Measurements from ENCODE around the gene PAIP1. TPM values are rescaled to one million over a fixed set of nuclear protein-coding genes. Genes with fewer than 3 reads are reported as not detected.

PAIP1 gene
- total RNA-seq, 4 donors from 2014 or later: 55.5 to 73.5 (median 65.2) TPM

DNA sequence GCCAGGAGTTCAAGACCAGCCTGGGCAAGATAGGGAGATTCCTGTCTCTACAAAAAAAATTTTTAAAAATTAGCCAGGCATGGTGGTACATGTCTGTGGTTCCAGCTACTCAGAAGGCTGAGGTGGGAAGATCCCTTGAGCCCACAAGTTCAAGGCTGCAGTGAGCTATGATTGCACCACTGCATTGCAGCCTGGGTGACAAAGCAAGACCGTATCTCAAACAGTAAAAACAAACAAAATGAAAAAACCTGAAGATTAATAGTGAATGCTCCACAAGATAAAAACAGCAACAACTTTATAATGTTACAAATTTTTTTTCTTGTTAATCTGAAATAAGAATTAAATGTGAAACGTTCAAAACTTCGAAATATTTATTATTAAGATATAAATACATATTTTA lies 70.5 kb downstream of the PAIP1 start:
- 94 to 96% methylated on average over 3 of the region's 3 CpGs for WGBS, 2 donors
- Histone ChIP-seq H3K27ac (no peak overlapping the region), H3K4me1 (peaks cover 0 to 27% (median 17%) of the 10 kb centered on the region in 4 donors), H3K27me3 (no peaks in the 10 kb centered on the region), H3K9me3 (no peaks in the 10 kb centered on the region), H3K36me3 (peaks cover 0 to 4% (median 0%) of the 10 kb centered on the region in 3 donors), H3K4me3 (no peak overlapping the region)
- DNase-seq (ENCODE audit: low spot score in 2 of 2): no peak
- TF ChIP-seq EP300 (IDR thresholded peaks at IDR 0.05): no peak
- TF ChIP-seq, protein P1, sequence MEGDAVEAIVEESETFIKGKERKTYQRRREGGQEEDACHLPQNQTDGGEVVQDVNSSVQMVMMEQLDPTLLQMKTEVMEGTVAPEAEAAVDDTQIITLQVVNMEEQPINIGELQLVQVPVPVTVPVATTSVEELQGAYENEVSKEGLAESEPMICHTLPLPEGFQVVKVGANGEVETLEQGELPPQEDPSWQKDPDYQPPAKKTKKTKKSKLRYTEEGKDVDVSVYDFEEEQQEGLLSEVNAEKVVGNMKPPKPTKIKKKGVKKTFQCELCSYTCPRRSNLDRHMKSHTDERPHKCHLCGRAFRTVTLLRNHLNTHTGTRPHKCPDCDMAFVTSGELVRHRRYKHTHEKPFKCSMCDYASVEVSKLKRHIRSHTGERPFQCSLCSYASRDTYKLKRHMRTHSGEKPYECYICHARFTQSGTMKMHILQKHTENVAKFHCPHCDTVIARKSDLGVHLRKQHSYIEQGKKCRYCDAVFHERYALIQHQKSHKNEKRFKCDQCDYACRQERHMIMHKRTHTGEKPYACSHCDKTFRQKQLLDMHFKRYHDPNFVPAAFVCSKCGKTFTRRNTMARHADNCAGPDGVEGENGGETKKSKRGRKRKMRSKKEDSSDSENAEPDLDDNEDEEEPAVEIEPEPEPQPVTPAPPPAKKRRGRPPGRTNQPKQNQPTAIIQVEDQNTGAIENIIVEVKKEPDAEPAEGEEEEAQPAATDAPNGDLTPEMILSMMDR (IDR thresholded peaks at IDR 0.05): no peak
- TF ChIP-seq POLR2A (IDR thresholded peaks at IDR 0.05): no peak

DNA sequence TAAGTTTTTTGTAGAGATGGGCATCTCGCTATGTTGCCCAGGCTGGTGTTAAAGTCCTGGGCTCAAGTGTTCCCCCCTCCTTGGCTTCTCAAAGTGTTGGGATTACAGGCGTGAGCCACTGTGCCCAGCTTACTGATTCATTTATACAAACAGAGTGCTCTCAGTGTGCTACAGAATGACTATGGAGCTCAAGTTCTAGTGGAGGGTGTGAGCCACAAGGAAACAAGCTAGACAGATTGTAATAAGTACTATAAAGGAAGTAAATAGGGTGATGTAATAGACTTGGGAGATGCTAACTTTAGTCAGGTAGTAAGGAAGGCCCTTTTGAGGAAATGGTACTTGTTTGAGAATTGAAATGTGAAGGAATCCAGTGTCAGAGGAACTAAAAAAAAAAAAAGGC lies 71.5 kb downstream of the PAIP1 start:
- no peak for DNase-seq (ENCODE audit: low spot score in 2 of 2)
- Histone ChIP-seq H3K4me3 (no peak overlapping the region), H3K4me1 (peaks cover 0 to 27% (median 17%) of the 10 kb centered on the region in 4 donors), H3K27ac (peak overlapping the region in 1 of 4 donors; percentile 99), H3K27me3 (no peaks in the 10 kb centered on the region), H3K9me3 (no peaks in the 10 kb centered on the region), H3K36me3 (peaks cover 0 to 4% (median 0%) of the 10 kb centered on the region in 3 donors)
- 89 to 97% methylated on average over 1 to 2 of the region's 2 CpGs for WGBS, 2 donors
- TF ChIP-seq EP300 (IDR thresholded peaks at IDR 0.05) (no peak), POLR2A (IDR thresholded peaks at IDR 0.05) (no peak)
- TF ChIP-seq, protein P1 (IDR thresholded peaks at IDR 0.05): no peak

DNA sequence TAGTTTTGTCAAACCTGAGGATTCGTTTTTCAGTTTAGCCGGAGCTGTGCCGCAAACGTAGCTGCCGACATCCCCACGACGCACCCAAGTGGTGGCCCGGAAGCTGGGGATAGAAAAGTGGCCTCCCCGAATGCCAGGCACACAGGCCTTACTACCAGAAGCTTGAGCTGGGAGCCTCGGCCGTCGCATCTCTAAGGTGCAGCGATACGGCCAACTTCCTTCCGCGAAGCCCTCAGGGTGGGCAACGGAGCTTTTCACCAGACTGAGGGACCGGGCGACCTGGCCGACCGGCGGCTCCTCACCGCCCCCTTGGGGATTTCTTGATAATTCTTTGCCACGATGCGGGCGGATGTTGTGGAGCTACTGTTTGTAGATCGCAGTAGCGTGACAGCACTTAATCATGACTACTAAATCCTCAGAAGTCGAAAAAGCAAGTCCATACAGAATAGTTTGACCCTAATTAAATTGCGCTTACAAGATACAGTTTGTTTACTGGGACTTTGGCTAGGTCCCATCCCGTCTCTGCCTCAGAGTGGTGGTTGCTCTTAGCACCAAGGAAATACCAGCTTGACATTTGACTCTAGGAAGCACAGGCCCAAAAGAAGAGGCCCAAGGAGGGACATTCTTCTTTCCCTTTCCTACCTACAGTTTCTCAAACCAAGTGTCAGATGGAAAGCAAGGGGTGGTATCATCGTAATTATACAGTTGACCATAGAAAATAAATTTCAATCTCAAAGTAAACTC lies 72.6 kb downstream of the PAIP1 start:
- 3 to 4% methylated on average over 28 to 32 of the region's 32 CpGs for WGBS, 2 donors
- H3K27ac ChIP-seq: peak overlapping the region; percentile 93 to 99 (median 98)
- TF ChIP-seq POLR2A (IDR thresholded peaks at IDR 0.05): peak in 1 of 2 donors; percentile 19
- TF ChIP-seq, protein P1 (IDR thresholded peaks at IDR 0.05): peak; percentile 65 to 81 (median 74)
- peak; percentile 0 to 43 for TF ChIP-seq EP300 (IDR thresholded peaks at IDR 0.05)
- peaks cover 0 to 27% (median 17%) of the 10 kb centered on the region in 4 donors for H3K4me1 ChIP-seq
- H3K9me3 ChIP-seq: no peaks in the 10 kb centered on the region
- H3K36me3 ChIP-seq: no peaks in the 10 kb centered on the region
- H3K4me3 ChIP-seq: peak overlapping the region; percentile 72 to 97 (median 92)
- DNase-seq (ENCODE audit: low spot score in 2 of 2): peak; percentile 44 to 66
- H3K27me3 ChIP-seq: no peaks in the 10 kb centered on the region

DNA sequence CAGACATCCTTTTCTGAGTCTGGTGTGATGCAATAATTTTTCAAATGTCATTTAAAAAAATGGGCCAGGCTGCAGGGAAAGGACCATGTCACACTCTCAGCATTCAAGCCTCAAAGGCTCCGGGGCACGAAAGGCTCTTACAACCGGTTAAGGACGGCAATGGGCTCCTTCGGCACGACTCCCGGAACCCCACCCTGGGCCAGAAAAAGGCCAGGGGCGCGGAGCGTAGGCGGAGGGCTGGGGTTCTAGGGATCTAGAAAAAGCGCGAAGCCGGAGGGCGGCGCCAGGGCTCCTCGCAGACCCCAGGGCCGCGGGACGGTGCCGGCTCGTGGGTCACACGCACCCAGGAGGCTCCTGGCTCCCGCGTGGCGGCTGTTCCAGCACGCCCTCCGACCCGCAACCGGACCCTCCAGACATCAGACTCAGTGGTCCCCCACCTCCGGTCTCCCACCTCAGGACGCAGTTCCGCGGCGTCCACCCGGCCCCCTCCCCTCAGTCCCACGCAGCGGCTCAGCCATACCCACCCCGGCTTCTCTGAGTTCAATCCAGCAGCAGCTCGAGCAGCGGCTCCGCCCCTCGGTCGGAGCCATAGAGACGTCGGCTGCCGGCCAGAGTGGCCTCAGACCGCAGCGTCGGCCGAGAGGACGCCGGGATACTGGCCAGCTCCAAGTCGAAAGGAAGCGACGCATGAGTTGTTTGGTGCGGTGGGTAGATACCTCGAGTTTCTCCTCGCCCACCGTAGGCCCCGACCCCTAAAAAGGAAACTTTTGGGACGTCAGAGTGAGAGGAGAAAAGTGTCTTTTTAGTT lies 73.4 kb downstream of the PAIP1 start, which contains the start of gene TMEM267:
TSS of gene TMEM267 (minus strand) at position 568 of the 808 bp plus-strand sequence. CDS start 29,896 bp downstream, outside the sequence.
- 0% methylated on average over 49 to 54 of the region's 62 CpGs for WGBS, 2 donors
- Histone ChIP-seq H3K27ac (peak within 1 kb of the TSS; percentile 93 to 99 (median 98)), H3K27me3 (no peaks in the 10 kb centered on the region), H3K4me1 (peaks cover 0 to 27% (median 17%) of the 10 kb centered on the region in 4 donors), H3K9me3 (no peaks in the 10 kb centered on the region), H3K36me3 (no peaks in the 10 kb centered on the region), H3K4me3 (peak within 1 kb of the TSS; percentile 72 to 97 (median 92))
- peak; percentile 83 to 84 for DNase-seq (ENCODE audit: low spot score in 2 of 2)
- TF ChIP-seq EP300 (IDR thresholded peaks at IDR 0.05) (peak; percentile 61 to 95), POLR2A (IDR thresholded peaks at IDR 0.05) (peak; percentile 55 to 83)
- TF ChIP-seq, protein P1 (IDR thresholded peaks at IDR 0.05): no peak

Data from tibial nerve (tissue), 4 donors.